Activated naive CD4-positive, alpha-beta T cell treated with anti-CD3 and anti-CD28 coated beads, Interleukin-2, amount 50 U/mL, for 24 hours (primary cell): Measurements from ENCODE around the gene ICAM3.

Experiments
- H3K27ac Mint-ChIP-seq: one replicate; pipeline ENCODE4 v1.8.0; 2021; ENCODE audit warnings: mild to moderate bottlenecking, mixed read lengths
- H3K27me3 Mint-ChIP-seq: one replicate; pipeline ENCODE4 v1.8.0; 2021; ENCODE audit warnings: mixed read lengths
- H3K36me3 Mint-ChIP-seq: one replicate; pipeline ENCODE4 v1.8.0; 2021; ENCODE audit warnings: mixed read lengths
- H3K4me1 Mint-ChIP-seq: one replicate; pipeline ENCODE4 v1.8.0; 2021; ENCODE audit warnings: mixed read lengths
- H3K4me3 Mint-ChIP-seq: one replicate; pipeline ENCODE4 v1.8.0; 2021; ENCODE audit warnings: mild to moderate bottlenecking, mixed read lengths
- H3K9me3 Mint-ChIP-seq: one replicate; pipeline ENCODE4 v1.8.0; 2021; ENCODE audit warnings: mixed read lengths

Gene ICAM3

DNA sequence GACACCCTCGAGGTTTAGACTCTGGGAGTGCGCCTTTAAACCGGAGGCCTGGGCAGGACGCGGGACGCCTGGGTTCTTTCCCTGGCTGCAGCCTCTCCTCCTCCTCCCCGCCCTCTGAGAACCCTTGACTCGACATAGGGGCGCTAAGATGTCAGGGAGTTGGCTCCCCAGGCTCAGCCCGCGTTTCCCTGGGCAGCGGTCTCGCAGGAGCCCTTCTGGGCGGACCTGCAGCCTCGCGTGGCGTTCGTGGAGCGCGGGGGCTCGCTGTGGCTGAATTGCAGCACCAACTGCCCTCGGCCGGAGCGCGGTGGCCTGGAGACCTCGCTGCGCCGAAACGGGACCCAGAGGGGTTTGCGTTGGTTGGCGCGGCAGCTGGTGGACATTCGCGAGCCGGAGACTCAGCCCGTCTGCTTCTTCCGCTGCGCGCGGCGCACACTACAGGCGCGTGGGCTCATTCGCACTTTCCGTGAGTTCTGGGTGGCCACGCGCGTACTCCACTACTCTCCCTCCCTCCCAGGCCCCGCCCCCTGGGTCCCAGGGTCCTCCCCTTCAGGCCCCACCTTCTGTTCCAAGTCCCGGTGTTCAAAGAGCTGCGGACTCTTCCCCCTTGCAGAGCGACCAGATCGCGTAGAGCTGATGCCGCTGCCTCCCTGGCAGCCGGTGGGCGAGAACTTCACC, 48.4 kb downstream of the ICAM3 start:
- H3K27me3 Mint-ChIP-seq: peaks cover 34% of the 10 kb centered on the region
- H3K4me1 Mint-ChIP-seq: peaks cover 65% of the 10 kb centered on the region
- H3K4me3 Mint-ChIP-seq: peak overlapping the region; percentile 84
- no peaks in the 10 kb centered on the region for H3K36me3 Mint-ChIP-seq
- no peaks in the 10 kb centered on the region for H3K9me3 Mint-ChIP-seq
- H3K27ac Mint-ChIP-seq: no peak overlapping the region

DNA sequence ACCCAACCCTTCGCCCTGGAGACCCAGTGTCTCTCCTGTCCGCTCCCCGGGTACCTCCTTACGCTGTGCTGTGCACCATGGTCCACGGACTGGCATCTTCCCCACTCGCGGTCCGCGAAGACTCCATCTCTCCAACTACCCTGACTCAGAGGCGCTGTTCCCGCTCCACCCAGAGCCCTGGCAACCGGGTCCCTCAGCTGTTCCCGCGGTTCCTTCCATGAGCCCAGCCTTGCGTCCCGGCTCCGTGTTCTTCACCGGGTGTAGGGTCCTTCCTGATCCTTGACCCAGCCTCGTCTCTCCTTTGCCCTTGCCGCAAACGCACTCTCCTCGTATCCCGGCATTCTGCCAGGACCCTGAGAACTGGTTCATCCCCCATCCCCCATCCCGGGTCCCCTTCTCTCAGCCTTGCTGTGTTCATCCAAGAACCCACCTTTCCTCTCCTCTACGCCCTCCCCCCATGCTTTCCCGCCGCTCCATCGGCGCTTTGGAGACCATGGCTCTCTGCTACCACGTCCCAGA, 49.0 kb downstream of the ICAM3 start:
- Mint-ChIP-seq H3K27me3 (peaks cover 31% of the 10 kb centered on the region), H3K4me1 (peaks cover 60% of the 10 kb centered on the region), H3K27ac (no peak overlapping the region), H3K36me3 (no peaks in the 10 kb centered on the region), H3K9me3 (no peaks in the 10 kb centered on the region), H3K4me3 (peak overlapping the region; percentile 84)

DNA sequence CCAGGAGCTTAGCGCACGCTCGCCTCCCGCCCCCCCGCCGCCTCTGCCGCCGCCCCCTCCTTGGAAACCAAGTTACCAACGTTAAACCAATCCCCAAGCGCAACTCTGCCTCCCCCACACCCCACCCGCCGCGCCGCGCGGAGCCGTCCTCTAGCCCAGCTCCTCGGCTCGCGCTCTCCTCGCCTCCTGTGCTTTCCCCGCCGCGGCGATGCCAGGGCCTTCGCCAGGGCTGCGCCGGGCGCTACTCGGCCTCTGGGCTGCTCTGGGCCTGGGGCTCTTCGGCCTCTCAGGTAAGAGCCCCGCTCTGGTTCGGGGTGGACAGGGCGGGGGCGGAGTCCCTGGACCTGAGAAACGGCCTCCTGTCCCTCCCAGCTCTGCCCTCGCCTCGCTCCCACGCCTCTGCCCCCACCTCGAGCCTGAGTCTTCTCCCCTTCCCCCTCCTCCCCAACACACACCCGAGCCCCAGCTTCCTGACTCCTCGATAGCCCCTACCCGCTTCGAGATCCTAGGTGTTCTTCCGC, 49.5 kb downstream of the ICAM3 start, which contains the start of gene ICAM5:
ICAM5 (plus strand) TSS at position 117 of the 521 bp plus-strand sequence; CDS start at position 209, 92 bp downstream.
- Mint-ChIP-seq H3K27ac (peak within 1 kb of the TSS; percentile 55), H3K9me3 (no peaks in the 10 kb centered on the region), H3K36me3 (peaks cover 4% of the 10 kb centered on the region), H3K4me1 (peaks cover 59% of the 10 kb centered on the region), H3K27me3 (peaks cover 30% of the 10 kb centered on the region), H3K4me3 (peak within 1 kb of the TSS; percentile 84)

DNA sequence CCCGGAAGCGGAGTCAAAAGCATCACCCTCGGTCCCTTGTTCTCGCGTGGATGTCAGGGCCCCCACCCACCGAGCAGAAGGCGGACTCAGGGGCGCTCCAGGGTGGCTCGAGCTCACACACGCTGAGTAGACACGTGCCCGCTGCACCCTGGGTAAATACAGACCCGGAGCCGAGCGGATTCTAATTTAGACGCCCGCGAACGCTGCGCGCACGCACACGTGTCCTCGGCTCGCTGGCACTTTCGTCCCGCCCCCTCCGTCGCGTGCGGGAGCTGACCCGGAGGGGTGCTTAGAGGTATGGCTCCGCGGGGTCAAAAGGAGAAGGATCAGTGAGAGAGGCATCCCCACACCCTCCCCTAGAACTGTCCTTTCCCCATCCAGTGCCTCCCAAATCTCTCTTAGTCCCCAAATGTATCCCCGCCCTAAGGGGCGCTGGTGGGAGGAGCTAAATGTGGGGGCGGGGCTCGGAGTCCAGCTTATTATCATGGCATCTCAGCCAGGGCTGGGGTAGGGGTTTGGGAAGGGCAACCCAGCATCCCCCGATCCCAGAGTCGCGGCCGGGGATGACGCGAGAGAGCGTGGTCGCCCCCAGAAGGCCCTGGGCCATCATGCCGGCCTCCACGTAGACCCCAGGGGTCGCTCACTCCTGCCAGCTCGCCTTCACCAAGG, 50.1 kb downstream of the ICAM3 start:
- Mint-ChIP-seq H3K9me3 (no peaks in the 10 kb centered on the region), H3K27me3 (peaks cover 27% of the 10 kb centered on the region), H3K4me3 (peak overlapping the region; percentile 84), H3K36me3 (peaks cover 4% of the 10 kb centered on the region), H3K4me1 (peaks cover 56% of the 10 kb centered on the region), H3K27ac (peak overlapping the region; percentile 17)

DNA sequence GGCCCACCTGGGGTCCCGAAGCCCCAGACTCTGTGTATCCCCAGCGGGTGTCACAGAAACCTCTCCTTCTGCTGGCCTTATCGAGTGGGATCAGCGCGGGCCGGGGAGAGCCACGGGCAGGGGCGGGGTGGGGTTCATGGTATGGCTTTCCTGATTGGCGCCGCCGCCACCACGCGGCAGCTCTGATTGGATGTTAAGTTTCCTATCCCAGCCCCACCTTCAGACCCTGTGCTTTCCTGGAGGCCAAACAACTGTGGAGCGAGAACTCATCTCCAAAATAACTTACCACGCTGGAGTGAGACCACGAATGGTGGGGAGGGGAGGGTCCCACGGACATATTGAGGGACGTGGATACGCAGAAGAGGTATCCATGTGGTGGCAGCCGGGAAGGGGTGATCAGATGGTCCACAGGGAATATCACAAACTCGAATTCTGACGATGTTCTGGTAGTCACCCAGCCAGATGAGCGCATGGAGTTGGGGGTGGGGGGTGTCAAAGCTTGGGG, 50.7 kb downstream of the ICAM3 start:
- Mint-ChIP-seq H3K27ac (peak overlapping the region; percentile 55), H3K9me3 (no peaks in the 10 kb centered on the region), H3K36me3 (peaks cover 5% of the 10 kb centered on the region), H3K4me3 (peak overlapping the region; percentile 84), H3K4me1 (peaks cover 55% of the 10 kb centered on the region), H3K27me3 (peaks cover 26% of the 10 kb centered on the region)

DNA sequence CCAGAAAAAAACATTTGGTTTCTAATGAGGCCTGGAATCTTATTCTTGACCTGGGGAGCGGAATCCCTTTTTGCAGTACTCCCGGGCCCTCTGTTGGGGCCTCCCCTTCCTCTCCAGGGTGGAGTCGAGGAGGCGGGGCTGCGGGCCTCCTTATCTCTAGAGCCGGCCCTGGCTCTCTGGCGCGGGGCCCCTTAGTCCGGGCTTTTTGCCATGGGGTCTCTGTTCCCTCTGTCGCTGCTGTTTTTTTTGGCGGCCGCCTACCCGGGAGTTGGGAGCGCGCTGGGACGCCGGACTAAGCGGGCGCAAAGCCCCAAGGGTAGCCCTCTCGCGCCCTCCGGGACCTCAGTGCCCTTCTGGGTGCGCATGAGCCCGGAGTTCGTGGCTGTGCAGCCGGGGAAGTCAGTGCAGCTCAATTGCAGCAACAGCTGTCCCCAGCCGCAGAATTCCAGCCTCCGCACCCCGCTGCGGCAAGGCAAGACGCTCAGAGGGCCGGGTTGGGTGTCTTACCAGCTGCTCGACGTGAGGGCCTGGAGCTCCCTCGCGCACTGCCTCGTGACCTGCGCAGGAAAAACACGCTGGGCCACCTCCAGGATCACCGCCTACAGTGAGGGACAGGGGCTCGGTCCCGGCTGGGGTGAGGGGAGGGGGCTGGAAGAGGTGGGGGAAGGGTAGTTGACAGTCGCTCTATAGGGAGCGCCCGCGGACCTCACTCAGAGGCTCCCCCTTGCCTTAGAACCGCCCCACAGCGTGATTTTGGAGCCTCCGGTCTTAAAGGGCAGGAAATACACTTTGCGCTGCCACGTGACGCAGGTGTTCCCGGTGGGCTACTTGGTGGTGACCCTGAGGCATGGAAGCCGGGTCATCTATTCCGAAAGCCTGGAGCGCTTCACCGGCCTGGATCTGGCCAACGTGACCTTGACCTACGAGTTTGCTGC, 52.4 kb downstream of the ICAM3 start, which contains the start of gene ICAM4:
ICAM4 (plus strand) TSS at position 153 of the 935 bp plus-strand sequence; CDS start at position 211, 58 bp downstream.
- peaks cover 46% of the 10 kb centered on the region for H3K4me1 Mint-ChIP-seq
- H3K27ac Mint-ChIP-seq: no peak within 1 kb of the TSS
- peak within 1 kb of the TSS; percentile 73 for H3K4me3 Mint-ChIP-seq
- H3K9me3 Mint-ChIP-seq: no peaks in the 10 kb centered on the region
- H3K36me3 Mint-ChIP-seq: peaks cover 5% of the 10 kb centered on the region
- H3K27me3 Mint-ChIP-seq: peaks cover 15% of the 10 kb centered on the region

DNA sequence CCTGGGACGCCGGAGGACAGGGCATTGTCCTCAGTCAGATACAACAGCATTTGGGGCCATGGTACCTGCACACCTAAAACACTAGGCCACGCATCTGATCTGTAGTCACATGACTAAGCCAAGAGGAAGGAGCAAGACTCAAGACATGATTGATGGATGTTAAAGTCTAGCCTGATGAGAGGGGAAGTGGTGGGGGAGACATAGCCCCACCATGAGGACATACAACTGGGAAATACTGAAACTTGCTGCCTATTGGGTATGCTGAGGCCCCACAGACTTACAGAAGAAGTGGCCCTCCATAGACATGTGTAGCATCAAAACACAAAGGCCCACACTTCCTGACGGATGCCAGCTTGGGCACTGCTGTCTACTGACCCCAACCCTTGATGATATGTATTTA, 54.0 kb downstream of the ICAM3 start:
- no peaks in the 10 kb centered on the region for H3K9me3 Mint-ChIP-seq
- H3K4me3 Mint-ChIP-seq: no peak overlapping the region
- peaks cover 8% of the 10 kb centered on the region for H3K27me3 Mint-ChIP-seq
- peaks cover 35% of the 10 kb centered on the region for H3K4me1 Mint-ChIP-seq
- H3K36me3 Mint-ChIP-seq: peaks cover 5% of the 10 kb centered on the region
- H3K27ac Mint-ChIP-seq: no peak overlapping the region

DNA sequence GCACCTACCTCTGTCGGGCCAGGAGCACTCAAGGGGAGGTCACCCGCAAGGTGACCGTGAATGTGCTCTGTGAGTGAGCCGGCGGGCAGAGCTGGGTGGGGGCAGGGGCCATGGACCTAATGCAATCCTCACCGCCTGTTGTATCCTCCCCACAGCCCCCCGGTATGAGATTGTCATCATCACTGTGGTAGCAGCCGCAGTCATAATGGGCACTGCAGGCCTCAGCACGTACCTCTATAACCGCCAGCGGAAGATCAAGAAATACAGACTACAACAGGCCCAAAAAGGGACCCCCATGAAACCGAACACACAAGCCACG, 54.5 kb downstream of the ICAM3 start:
- H3K36me3 Mint-ChIP-seq: peaks cover 7% of the 10 kb centered on the region
- peaks cover 5% of the 10 kb centered on the region for H3K27me3 Mint-ChIP-seq
- H3K4me3 Mint-ChIP-seq: no peak overlapping the region
- peaks cover 33% of the 10 kb centered on the region for H3K4me1 Mint-ChIP-seq
- H3K9me3 Mint-ChIP-seq: no peaks in the 10 kb centered on the region
- H3K27ac Mint-ChIP-seq: no peak overlapping the region

DNA sequence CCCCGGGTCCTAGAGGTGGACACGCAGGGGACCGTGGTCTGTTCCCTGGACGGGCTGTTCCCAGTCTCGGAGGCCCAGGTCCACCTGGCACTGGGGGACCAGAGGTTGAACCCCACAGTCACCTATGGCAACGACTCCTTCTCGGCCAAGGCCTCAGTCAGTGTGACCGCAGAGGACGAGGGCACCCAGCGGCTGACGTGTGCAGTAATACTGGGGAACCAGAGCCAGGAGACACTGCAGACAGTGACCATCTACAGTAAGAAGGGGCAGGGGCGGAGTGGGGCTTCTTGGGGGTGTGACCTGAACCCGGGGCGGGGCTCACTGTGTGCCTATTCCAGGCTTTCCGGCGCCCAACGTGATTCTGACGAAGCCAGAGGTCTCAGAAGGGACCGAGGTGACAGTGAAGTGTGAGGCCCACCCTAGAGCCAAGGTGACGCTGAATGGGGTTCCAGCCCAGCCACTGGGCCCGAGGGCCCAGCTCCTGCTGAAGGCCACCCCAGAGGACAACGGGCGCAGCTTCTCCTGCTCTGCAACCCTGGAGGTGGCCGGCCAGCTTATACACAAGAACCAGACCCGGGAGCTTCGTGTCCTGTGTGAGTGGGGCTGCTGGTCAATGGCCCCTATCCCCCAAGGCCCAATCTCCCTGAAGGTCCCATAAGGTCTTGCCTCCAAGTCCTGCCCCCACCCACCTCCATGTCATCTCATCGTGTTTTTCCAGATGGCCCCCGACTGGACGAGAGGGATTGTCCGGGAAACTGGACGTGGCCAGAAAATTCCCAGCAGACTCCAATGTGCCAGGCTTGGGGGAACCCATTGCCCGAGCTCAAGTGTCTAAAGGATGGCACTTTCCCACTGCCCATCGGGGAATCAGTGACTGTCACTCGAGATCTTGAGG, 55.1 kb downstream of the ICAM3 start:
- Mint-ChIP-seq H3K9me3 (no peaks in the 10 kb centered on the region), H3K27me3 (peaks cover 5% of the 10 kb centered on the region), H3K4me3 (no peak overlapping the region), H3K27ac (no peak overlapping the region), H3K4me1 (peaks cover 34% of the 10 kb centered on the region), H3K36me3 (peaks cover 10% of the 10 kb centered on the region)
